ENCODE data around the gene SHISA4.

DNA sequence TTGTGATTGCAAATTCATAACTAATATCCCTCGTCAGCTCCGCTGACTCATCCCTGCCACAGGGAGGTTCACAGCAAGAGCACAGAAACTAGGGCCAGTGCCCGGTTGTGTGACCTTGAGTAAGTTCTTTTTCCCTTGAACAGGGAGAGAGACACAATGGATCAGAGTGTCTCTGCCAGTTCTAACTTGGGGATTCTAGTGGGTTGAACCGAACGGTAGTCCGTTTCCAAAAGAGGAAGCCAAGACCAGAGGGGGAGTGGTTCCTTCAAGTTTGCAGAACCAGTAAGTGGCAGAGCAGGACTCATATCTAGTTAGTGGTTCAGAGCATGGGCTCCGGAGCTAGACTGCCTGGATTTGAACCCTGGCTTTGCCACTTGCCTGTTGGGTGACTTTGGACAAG lies 4.9 kb upstream of the SHISA4 start:
- TF ChIP-seq SUZ12 (IDR thresholded peaks at IDR 0.05; ENCODE audit: extremely low read depth, insufficient read depth, insufficient read length) = no peak
- TF ChIP-seq YY1 (IDR thresholded peaks at IDR 0.05; ENCODE audit: insufficient read depth, insufficient read length) = no peak
- TF ChIP-seq ZNF274 (IDR thresholded peaks at IDR 0.05; ENCODE audit: low read depth, low read length) = no peak

All from NT2/D1 (cell line).